ENCODE results near the gene EIF4G1. TPM values are rescaled to one million over a fixed set of nuclear protein-coding genes. Genes with fewer than 3 reads are reported as not detected.
A peak's percentile ranks its signal among the peaks of the same experiment; 100 is the strongest.

EIF4G1 gene
- total RNA-seq, 1 experiment from 2014 or later = 522 TPM

GRCh38 chr3:184345317-184346144, 31.1 kb downstream of the EIF4G1 start:
- Mint-ChIP-seq H3K36me3 (ENCODE audit: insufficient read depth, unreplicated experiment) (peaks cover 27% of the 10 kb centered on the region), H3K27me3 (ENCODE audit: insufficient read depth, unreplicated experiment) (no peaks in the 10 kb centered on the region), H3K4me1 (ENCODE audit: insufficient read depth, unreplicated experiment) (peaks cover 13% of the 10 kb centered on the region), H3K9me3 (ENCODE audit: unreplicated experiment) (no peaks in the 10 kb centered on the region), H3K27ac (ENCODE audit: low read depth, unreplicated experiment) (no peak overlapping the region), H3K4me3 (ENCODE audit: unreplicated experiment) (no peak overlapping the region)
- POLR2A ChIA-PET = interaction anchor here (0.6 to 1.6 kb wide), 3 partner anchors 9 to 397 kb away, joined by 3 to 5 read pairs (median 4); partner anchors contain the start of genes CLCN2 and POLR2H
- intact Hi-C loops (cut with micrococcal nuclease) = no loop called here
- CTCF ChIA-PET = interaction anchor here (0.6 to 1.4 kb wide), 10 partner anchors 8 to 157 kb away, joined by 3 to 5 read pairs (median 3); partner anchors contain the start of gene EEF1AKMT4
- peak; percentile 45 for TF ChIP-seq CTCF (IDR thresholded peaks at IDR 0.05; ENCODE audit: unreplicated experiment)
- DNase-seq (ENCODE audit: unreplicated experiment) = peak; percentile 84
- no TSS peak for BruUV-seq (replicated peaks)

GRCh38 chr3:184346480-184347190, 32.2 kb downstream of the EIF4G1 start:
- no peak for DNase-seq (ENCODE audit: unreplicated experiment)
- Mint-ChIP-seq H3K27me3 (ENCODE audit: insufficient read depth, unreplicated experiment) (no peaks in the 10 kb centered on the region), H3K36me3 (ENCODE audit: insufficient read depth, unreplicated experiment) (peaks cover 31% of the 10 kb centered on the region), H3K4me3 (ENCODE audit: unreplicated experiment) (no peak overlapping the region), H3K9me3 (ENCODE audit: unreplicated experiment) (no peaks in the 10 kb centered on the region), H3K4me1 (ENCODE audit: insufficient read depth, unreplicated experiment) (peaks cover 11% of the 10 kb centered on the region), H3K27ac (ENCODE audit: low read depth, unreplicated experiment) (no peak overlapping the region)
- ChIA-PET CTCF (interaction anchor here (1.4 kb wide), 2 partner anchors 9 to 25 kb away, joined by 3 to 7 read pairs; no protein-coding TSS in a partner anchor), POLR2A (interaction anchor here (0.7 to 1.6 kb wide), 3 partner anchors 10 to 201 kb away, joined by 3 to 4 read pairs (median 3); no protein-coding TSS in a partner anchor)
- intact Hi-C loops (cut with micrococcal nuclease) = no loop called here
- BruUV-seq (replicated peaks) = no TSS peak
- TF ChIP-seq CTCF (IDR thresholded peaks at IDR 0.05; ENCODE audit: unreplicated experiment) = no peak

- CTCF ChIA-PET = interaction anchor here (1.1 to 1.4 kb wide), 3 partner anchors 8 to 24 kb away, joined by 3 to 7 read pairs (median 3); no protein-coding TSS in a partner anchor
- Mint-ChIP-seq H3K36me3 (ENCODE audit: insufficient read depth, unreplicated experiment) (peaks cover 36% of the 10 kb centered on the region), H3K27ac (ENCODE audit: low read depth, unreplicated experiment) (no peak overlapping the region), H3K9me3 (ENCODE audit: unreplicated experiment) (no peaks in the 10 kb centered on the region), H3K4me3 (ENCODE audit: unreplicated experiment) (no peak overlapping the region), H3K27me3 (ENCODE audit: insufficient read depth, unreplicated experiment) (no peaks in the 10 kb centered on the region), H3K4me1 (ENCODE audit: insufficient read depth, unreplicated experiment) (peaks cover 7% of the 10 kb centered on the region)
- TF ChIP-seq CTCF (IDR thresholded peaks at IDR 0.05; ENCODE audit: unreplicated experiment) = no peak
- POLR2A ChIA-PET = interaction anchor here (0.7 to 2.0 kb wide), 3 partner anchors 13 to 200 kb away, joined by 3 to 6 read pairs (median 4); no protein-coding TSS in a partner anchor
- BruUV-seq (replicated peaks) = TSS peak; percentile 17
- intact Hi-C loops (cut with micrococcal nuclease) = no loop called here
- no peak for DNase-seq (ENCODE audit: unreplicated experiment)
Observed at GRCh38 chr3:184347321-184348056, 33.1 kb downstream of the EIF4G1 start.

Measured in MCF 10A (cell line).